Measurements from ENCODE around the gene OTUD7B. TPM values are rescaled to one million over a fixed set of nuclear protein-coding genes. Genes with fewer than 3 reads are reported as not detected.

OTUD7B gene
- total RNA-seq, 4 donors from 2014 or later, result 16.0 to 41.4 (median 30.0) TPM

GRCh38 chr1:149934356-149934755 is 76.2 kb downstream of the OTUD7B start:
- no peak for TF ChIP-seq CTCF (IDR thresholded peaks at IDR 0.05; ENCODE audit: low read depth)

GRCh38 chr1:149933208-149933607 is 77.3 kb downstream of the OTUD7B start:
- no peak for TF ChIP-seq CTCF (IDR thresholded peaks at IDR 0.05; ENCODE audit: low read depth)

- TF ChIP-seq CTCF (IDR thresholded peaks at IDR 0.05; ENCODE audit: low read depth), result no peak
These were observed 78.1 kb downstream of the OTUD7B start for GRCh38 chr1:149932474-149932873.

GRCh38 chr1:149931212-149931790 is 79.2 kb downstream of the OTUD7B start:
- no peak for TF ChIP-seq CTCF (IDR thresholded peaks at IDR 0.05; ENCODE audit: low read depth)

- no peak for TF ChIP-seq CTCF (IDR thresholded peaks at IDR 0.05; ENCODE audit: low read depth)
These were observed 80.7 kb downstream of the OTUD7B start for GRCh38 chr1:149929856-149930255.

DNA sequence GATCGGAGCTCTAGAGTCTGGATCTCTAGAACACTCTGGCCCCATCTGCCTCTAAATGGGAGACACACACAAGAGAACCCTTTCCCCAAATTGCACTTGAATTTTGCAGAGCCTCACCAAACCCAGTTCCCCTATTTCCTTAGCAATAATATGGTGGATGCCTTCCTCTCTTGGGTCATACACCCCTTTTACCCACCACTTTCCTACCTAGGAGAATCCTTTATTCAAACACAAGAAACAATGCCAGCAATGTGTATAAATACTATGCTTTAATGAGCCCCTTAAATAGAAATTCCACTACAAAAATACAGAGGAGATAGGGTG is 82.2 kb downstream of the OTUD7B start:
- no peak for TF ChIP-seq CTCF (IDR thresholded peaks at IDR 0.05; ENCODE audit: low read depth)

DNA sequence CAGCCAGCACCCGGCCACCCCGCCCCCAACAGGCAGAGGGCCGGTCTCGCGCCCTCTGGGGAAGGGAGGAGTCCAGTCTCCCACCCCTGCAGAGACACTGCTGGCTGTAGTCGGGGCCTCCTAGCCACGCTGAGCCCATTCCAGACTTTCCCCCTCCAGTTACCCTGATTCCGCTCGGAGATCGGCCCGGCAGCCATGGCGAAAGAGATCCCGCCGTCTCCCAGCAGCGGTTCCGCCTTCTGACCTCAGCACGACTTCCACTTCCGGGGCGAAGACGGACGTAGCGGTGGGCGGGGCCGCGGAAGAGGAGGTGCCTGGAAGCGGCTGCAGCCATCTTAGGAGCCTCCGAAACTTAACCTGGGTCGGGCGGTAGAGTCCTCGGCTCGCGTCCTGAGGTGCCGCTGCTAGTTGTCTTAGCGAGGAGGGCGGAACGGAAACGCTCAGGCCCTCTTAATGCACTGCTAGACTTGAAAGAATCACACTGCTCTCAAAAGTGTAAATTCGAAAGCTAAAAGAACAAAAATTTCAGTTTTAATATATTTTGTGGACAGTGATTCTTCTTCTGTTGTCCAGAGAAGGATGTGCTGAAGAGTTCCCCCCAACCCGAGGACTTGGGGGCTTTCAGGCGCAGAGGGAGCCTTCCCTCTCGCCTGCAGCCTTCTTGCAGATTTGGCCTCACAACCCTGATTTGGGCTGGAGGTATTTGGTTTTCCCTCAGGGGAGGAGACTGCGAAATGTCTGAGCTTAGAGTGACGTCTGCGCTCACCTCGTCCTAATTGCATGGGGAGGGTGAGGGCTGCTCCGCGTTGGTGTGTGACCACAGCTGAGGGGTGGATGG is 82.7 kb downstream of the OTUD7B start, which contains the start of gene SF3B4:
SF3B4 (minus strand) TSS at position 241 of the 838 bp plus-strand sequence; CDS start at position 197, 44 bp downstream.
- no peak for TF ChIP-seq CTCF (IDR thresholded peaks at IDR 0.05; ENCODE audit: low read depth)
